PC-3 (cell line): ENCODE data around the gene SLC34A3.

Source experiments
- EZH2 ChIP-seq: fragments of 300-600 bp; sonication (generic); IDR thresholded peaks from one replicate; pipeline ENCODE4 v1.6.1; 2017; ENCODE audit warnings: antibody characterized with exemption, mild to moderate bottlenecking, low read length; ENCODE audit not compliant: unreplicated experiment
- TF ChIP-seq, protein P1 (sequence below): fragments of 300-600 bp; sonication (generic); conservative IDR thresholded peaks from 2 replicates; pipeline ENCODE4 v1.5.1; 2017; ENCODE audit warnings: antibody characterized with exemption, low read depth, mild to moderate bottlenecking, low read length

DNA sequence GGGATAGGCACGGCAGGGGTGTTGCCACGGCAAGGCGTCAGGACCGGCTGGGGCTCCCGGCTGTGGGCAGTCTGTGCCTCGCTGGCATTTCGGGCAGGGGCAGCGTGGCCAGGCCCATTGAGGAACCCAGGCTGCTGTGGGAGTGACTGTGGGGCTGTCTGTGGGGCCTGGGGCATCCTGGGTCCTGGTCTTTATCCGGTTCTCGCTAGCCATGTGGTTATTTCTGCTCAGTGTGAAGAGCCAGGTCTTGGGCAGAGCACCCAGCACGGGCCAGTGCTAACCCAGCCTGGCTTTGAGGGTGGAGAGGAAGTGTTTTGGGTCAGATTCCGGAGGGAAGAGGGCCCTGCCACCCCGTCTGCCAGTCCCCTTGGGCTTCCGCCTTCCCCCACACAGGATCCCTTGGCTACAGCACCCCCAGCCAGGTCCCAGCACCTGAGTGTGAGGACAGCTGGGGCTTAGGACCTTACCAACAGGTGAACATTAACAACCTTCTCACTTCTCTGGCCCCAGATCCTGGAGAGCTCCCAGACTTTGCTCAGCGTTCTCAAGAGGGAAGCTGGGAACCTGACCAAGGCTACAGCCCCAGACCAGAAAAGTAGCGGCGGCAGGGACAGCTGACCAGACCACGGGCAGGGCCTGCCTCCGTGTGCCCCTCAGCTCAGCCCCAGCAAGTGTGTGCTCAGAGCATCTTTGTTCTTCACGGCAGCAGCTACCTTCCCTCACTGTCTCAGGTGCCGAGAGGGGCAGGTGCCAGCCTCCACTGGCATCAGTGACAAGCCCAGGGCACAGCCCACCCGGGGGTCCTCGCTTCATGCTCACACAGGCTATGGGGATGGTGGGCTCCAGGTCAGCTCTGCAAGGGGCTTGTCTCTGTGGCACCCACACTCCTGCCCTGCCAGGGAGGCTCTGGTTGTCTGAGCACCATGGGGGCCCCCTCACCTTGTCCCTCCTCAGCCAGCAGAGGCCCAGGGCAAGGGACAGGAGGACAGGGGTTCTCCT is 41.1 kb upstream of the SLC34A3 start:
- TF ChIP-seq, protein P1, sequence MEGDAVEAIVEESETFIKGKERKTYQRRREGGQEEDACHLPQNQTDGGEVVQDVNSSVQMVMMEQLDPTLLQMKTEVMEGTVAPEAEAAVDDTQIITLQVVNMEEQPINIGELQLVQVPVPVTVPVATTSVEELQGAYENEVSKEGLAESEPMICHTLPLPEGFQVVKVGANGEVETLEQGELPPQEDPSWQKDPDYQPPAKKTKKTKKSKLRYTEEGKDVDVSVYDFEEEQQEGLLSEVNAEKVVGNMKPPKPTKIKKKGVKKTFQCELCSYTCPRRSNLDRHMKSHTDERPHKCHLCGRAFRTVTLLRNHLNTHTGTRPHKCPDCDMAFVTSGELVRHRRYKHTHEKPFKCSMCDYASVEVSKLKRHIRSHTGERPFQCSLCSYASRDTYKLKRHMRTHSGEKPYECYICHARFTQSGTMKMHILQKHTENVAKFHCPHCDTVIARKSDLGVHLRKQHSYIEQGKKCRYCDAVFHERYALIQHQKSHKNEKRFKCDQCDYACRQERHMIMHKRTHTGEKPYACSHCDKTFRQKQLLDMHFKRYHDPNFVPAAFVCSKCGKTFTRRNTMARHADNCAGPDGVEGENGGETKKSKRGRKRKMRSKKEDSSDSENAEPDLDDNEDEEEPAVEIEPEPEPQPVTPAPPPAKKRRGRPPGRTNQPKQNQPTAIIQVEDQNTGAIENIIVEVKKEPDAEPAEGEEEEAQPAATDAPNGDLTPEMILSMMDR, result no peak
- no peak for TF ChIP-seq EZH2
